Ovary (tissue), 3 donors: ENCODE measurements around the gene KRTAP10-6.

Source experiments
- EP300 ChIP-seq: sonication (generic); formaldehyde crosslinking; IDR thresholded peaks from one replicate; pipeline ENCODE4 v1.6.1; 2017; ENCODE audit warnings: antibody characterized with exemption
- POLR2A ChIP-seq: fragments of 450-650 bp; IDR thresholded peaks from one replicate; pipeline ENCODE4 v1.6.1; 2017; ENCODE audit warnings: antibody characterized with exemption, mild to moderate bottlenecking, moderate library complexity
- TF ChIP-seq, protein P1 (sequence below), 3 donors: fragments of 450-650 bp in 2 of 3; fragments of 200-600 bp in 1 of 3; IDR thresholded peaks; one replicate each; pipeline versions ENCODE4 v1.5.1 to v1.8.0; 2016 to 2022; ENCODE audit warnings: antibody characterized with exemption in 3 of 3, mild to moderate bottlenecking in 1 of 3
- donor health status: DM: no; HTN: no; CAD: no.

DNA sequence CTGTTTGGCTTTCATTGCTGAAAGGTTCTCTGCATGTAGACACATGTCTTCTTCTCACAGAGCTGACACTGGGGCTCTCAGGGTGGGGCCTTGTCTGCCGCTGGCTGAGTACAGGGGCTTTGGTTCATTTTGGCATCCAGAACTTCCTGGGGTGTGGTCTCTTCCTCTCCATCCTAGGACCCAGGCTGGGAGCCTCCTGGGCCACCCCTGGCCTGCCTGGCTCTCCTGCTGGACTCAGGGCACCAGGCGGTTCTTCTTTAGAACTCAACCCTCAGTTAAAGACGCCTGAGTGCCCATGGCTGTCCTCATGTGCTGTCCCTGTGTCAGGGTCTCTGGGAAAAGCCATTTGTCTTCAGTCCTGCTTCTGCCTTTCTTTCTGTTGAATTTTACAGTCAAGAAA, 6.4 kb downstream of the KRTAP10-6 start:
- TF ChIP-seq, protein P1, sequence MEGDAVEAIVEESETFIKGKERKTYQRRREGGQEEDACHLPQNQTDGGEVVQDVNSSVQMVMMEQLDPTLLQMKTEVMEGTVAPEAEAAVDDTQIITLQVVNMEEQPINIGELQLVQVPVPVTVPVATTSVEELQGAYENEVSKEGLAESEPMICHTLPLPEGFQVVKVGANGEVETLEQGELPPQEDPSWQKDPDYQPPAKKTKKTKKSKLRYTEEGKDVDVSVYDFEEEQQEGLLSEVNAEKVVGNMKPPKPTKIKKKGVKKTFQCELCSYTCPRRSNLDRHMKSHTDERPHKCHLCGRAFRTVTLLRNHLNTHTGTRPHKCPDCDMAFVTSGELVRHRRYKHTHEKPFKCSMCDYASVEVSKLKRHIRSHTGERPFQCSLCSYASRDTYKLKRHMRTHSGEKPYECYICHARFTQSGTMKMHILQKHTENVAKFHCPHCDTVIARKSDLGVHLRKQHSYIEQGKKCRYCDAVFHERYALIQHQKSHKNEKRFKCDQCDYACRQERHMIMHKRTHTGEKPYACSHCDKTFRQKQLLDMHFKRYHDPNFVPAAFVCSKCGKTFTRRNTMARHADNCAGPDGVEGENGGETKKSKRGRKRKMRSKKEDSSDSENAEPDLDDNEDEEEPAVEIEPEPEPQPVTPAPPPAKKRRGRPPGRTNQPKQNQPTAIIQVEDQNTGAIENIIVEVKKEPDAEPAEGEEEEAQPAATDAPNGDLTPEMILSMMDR (IDR thresholded peaks at IDR 0.05): no peak
- TF ChIP-seq POLR2A (no peak), EP300 (no peak)
